NCI-H510A (cell line): Measurements from ENCODE around the gene NECTIN1.

Experiments used
- DNase-seq: peaks from one replicate; lab custom pipeline; 2025; lab: John Stamatoyannopoulos, UW

The NECTIN1 gene

GRCh38 chr11:119640541-119640940, 88.5 kb downstream of the NECTIN1 start:
- DNase-seq, result no peak

GRCh38 chr11:119639642-119640205, 89.3 kb downstream of the NECTIN1 start:
- no peak for DNase-seq

- DNase-seq, result no peak
These were observed 90.1 kb downstream of the NECTIN1 start for GRCh38 chr11:119638851-119639250.

GRCh38 chr11:119637481-119637880, 91.5 kb downstream of the NECTIN1 start:
- no peak for DNase-seq

- DNase-seq, result no peak
These were observed 93.2 kb downstream of the NECTIN1 start for GRCh38 chr11:119635776-119636175.

GRCh38 chr11:119635041-119635740, 93.8 kb downstream of the NECTIN1 start:
- DNase-seq, result no peak

- no peak for DNase-seq
These were observed 94.7 kb downstream of the NECTIN1 start for GRCh38 chr11:119634301-119634700.

- no peak for DNase-seq
These were observed 99.0 kb downstream of the NECTIN1 start for GRCh38 chr11:119629834-119630624.

- no peak for DNase-seq
These were observed 99.9 kb downstream of the NECTIN1 start for GRCh38 chr11:119629085-119629484.

GRCh38 chr11:119627286-119627685, 101.7 kb downstream of the NECTIN1 start:
- DNase-seq, result no peak

- DNase-seq, result no peak
These were observed 102.1 kb downstream of the NECTIN1 start for GRCh38 chr11:119626871-119627270.

GRCh38 chr11:119626197-119626841, 102.7 kb downstream of the NECTIN1 start:
- DNase-seq, result no peak

- no peak for DNase-seq
These were observed 103.6 kb downstream of the NECTIN1 start for GRCh38 chr11:119625206-119625978.

- DNase-seq, result no peak
These were observed 104.4 kb downstream of the NECTIN1 start for GRCh38 chr11:119624629-119625028.

- DNase-seq, result no peak
These were observed 104.8 kb downstream of the NECTIN1 start for GRCh38 chr11:119624102-119624615.

- no peak for DNase-seq
These were observed 105.3 kb downstream of the NECTIN1 start for GRCh38 chr11:119623682-119624081.

GRCh38 chr11:119622454-119623143, 106.4 kb downstream of the NECTIN1 start:
- no peak for DNase-seq

- no peak for DNase-seq
These were observed 109.3 kb downstream of the NECTIN1 start for GRCh38 chr11:119619665-119620064.

- DNase-seq, result no peak
These were observed 110.6 kb downstream of the NECTIN1 start for GRCh38 chr11:119618208-119618909.

GRCh38 chr11:119617340-119617713, 111.7 kb downstream of the NECTIN1 start:
- DNase-seq, result no peak
